HepG2 (cell line): Measurements from ENCODE around the gene CMTM3.

Experiments
- ARHGAP35 ChIP-seq: sonication (generic); formaldehyde crosslinking; IDR thresholded peaks from 2 replicates; pipeline ENCODE4 v1.9.0; 2022; ENCODE audit warnings: mild to moderate bottlenecking, inconsistent platforms, moderate library complexity, missing genetic modification reagents, borderline replicate concordance
- EZH2 ChIP-seq: conservative IDR thresholded peaks from 2 replicates; pipeline ENCODE4 v1.6.1; 2012; ENCODE audit warnings: mild to moderate bottlenecking, low read depth, low read length, moderate library complexity
- NFIC ChIP-seq: IDR thresholded peaks from 2 replicates; pipeline ENCODE4 v1.6.1; 2012; ENCODE audit warnings: mild to moderate bottlenecking, low read length, inconsistent platforms
- POLR2AphosphoS2 ChIP-seq: IDR thresholded peaks from 2 replicates; pipeline ENCODE4 v1.6.1; 2011; ENCODE audit warnings: low read depth, low read length, improper control_type of control experiment
- ZBTB3 ChIP-seq: sonication (generic); formaldehyde crosslinking; IDR thresholded peaks from 2 replicates; pipeline ENCODE4 v1.4.0; 2020; ENCODE audit warnings: low read depth, mild to moderate bottlenecking, moderate library complexity, missing genetic modification reagents, borderline replicate concordance
- ZNF317 ChIP-seq: sonication (generic); formaldehyde crosslinking; IDR thresholded peaks from 2 replicates; pipeline ENCODE4 v1.5.0; 2020; ENCODE audit warnings: mild to moderate bottlenecking, missing genetic modification reagents
- TF ChIP-seq, protein P1 (sequence below): sonication (generic); formaldehyde crosslinking; IDR thresholded peaks from 2 replicates; pipeline ENCODE4 v1.4.0; 2020; ENCODE audit warnings: missing genetic modification reagents, borderline replicate concordance
- TF ChIP-seq, protein P2 (sequence below): sonication (generic); formaldehyde crosslinking; IDR thresholded peaks from 2 replicates; pipeline ENCODE4 v1.4.0; 2020; ENCODE audit warnings: missing genetic modification reagents

DNA sequence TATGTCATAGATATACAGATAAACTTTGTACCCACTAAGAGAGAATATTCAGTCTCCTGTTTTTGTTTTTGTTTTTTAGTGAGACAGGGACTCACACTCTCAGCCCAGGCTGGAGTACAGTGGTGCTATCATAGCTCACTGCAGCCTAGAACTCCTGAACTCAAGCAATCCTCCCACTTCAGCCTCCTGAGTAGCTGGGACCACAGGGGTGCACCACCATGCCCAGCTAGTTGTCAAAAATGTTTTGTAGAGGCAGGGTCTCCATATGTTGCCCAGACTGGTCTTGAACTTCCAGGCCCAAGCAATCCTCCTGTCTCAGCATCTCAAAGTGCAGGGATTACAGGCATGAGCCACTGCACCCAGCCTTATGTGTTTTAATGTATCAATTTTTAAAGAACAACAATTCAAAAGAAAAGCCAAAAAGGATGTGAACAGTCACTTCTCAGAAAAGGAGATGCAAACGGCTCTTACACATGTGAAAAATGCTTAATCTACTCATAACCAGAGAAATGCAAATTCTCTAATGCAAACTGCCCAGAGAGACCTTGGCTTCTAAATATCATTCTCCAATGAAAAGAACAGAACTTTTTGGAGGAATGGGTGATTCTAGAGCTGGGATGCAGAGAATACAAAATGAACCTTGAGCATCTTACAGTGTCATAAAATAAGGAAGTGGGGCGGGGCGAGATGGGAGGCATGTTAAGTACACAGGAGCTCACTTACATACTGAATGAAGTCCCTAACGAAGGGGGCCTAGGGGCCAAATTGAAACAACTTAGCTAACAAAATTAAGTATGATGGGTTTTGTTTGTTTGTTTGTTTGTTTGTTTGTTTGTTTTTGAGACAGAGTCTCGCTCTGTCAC is 7.3 kb upstream of the CMTM3 start:
- no peak for TF ChIP-seq NFIC
- TF ChIP-seq ARHGAP35 (CRISPR knock-in tag) = no peak
- no peak for TF ChIP-seq ZBTB3 (CRISPR knock-in tag)
- TF ChIP-seq, protein P1, sequence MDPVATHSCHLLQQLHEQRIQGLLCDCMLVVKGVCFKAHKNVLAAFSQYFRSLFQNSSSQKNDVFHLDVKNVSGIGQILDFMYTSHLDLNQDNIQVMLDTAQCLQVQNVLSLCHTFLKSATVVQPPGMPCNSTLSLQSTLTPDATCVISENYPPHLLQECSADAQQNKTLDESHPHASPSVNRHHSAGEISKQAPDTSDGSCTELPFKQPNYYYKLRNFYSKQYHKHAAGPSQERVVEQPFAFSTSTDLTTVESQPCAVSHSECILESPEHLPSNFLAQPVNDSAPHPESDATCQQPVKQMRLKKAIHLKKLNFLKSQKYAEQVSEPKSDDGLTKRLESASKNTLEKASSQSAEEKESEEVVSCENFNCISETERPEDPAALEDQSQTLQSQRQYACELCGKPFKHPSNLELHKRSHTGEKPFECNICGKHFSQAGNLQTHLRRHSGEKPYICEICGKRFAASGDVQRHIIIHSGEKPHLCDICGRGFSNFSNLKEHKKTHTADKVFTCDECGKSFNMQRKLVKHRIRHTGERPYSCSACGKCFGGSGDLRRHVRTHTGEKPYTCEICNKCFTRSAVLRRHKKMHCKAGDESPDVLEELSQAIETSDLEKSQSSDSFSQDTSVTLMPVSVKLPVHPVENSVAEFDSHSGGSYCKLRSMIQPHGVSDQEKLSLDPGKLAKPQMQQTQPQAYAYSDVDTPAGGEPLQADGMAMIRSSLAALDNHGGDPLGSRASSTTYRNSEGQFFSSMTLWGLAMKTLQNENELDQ (CRISPR knock-in tag) = no peak
- no peak for TF ChIP-seq POLR2AphosphoS2
- TF ChIP-seq, protein P2, sequence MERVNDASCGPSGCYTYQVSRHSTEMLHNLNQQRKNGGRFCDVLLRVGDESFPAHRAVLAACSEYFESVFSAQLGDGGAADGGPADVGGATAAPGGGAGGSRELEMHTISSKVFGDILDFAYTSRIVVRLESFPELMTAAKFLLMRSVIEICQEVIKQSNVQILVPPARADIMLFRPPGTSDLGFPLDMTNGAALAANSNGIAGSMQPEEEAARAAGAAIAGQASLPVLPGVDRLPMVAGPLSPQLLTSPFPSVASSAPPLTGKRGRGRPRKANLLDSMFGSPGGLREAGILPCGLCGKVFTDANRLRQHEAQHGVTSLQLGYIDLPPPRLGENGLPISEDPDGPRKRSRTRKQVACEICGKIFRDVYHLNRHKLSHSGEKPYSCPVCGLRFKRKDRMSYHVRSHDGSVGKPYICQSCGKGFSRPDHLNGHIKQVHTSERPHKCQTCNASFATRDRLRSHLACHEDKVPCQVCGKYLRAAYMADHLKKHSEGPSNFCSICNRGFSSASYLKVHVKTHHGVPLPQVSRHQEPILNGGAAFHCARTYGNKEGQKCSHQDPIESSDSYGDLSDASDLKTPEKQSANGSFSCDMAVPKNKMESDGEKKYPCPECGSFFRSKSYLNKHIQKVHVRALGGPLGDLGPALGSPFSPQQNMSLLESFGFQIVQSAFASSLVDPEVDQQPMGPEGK (CRISPR knock-in tag) = no peak
- TF ChIP-seq EZH2 = no peak
- no peak for TF ChIP-seq ZNF317
